Suppressor macrophage treated with lipopolysaccharide for 4 hours (primary cell): ENCODE measurements around the gene SRGAP1.
"Not testable (repeated sequence)": the region's sequence is repeated elsewhere in the genome, so short reads cannot be mapped to it uniquely, and the experiment has no call there.

Experiments
- DNase-seq: peaks from one replicate; pipeline ENCODE4 v3.0.0-alpha.2; 2020

SRGAP1 gene

GRCh38 chr12:64018524-64018923 is 174.0 kb downstream of the SRGAP1 start:
- DNase-seq = no peak

GRCh38 chr12:64019101-64019500 is 174.6 kb downstream of the SRGAP1 start:
- no peak for DNase-seq

- no peak for DNase-seq
Observed at GRCh38 chr12:64019654-64020053, 175.2 kb downstream of the SRGAP1 start.

- no peak for DNase-seq
Observed at GRCh38 chr12:64025174-64025958, 180.9 kb downstream of the SRGAP1 start.

- DNase-seq = no peak
Observed at GRCh38 chr12:64027311-64027710, 182.8 kb downstream of the SRGAP1 start.

GRCh38 chr12:64028541-64028940 is 184.0 kb downstream of the SRGAP1 start:
- DNase-seq = no peak

GRCh38 chr12:64029013-64029857 is 184.7 kb downstream of the SRGAP1 start:
- DNase-seq = no peak

GRCh38 chr12:64030155-64030554 is 185.7 kb downstream of the SRGAP1 start:
- DNase-seq = no peak

GRCh38 chr12:64034056-64034455 is 189.6 kb downstream of the SRGAP1 start:
- DNase-seq = not testable (repeated sequence)

GRCh38 chr12:64034901-64035576 is 190.5 kb downstream of the SRGAP1 start:
- peak; percentile 16 for DNase-seq

GRCh38 chr12:64036414-64036813 is 191.9 kb downstream of the SRGAP1 start:
- DNase-seq = no peak

- DNase-seq = peak; percentile 2
Observed at GRCh38 chr12:64039281-64039871, 194.9 kb downstream of the SRGAP1 start.

- DNase-seq = no peak
Observed at GRCh38 chr12:64042911-64043310, 198.4 kb downstream of the SRGAP1 start.

GRCh38 chr12:64044191-64044590 is 199.7 kb downstream of the SRGAP1 start:
- DNase-seq = no peak

- DNase-seq = no peak
Observed at GRCh38 chr12:64051057-64051456, 206.6 kb downstream of the SRGAP1 start.

- DNase-seq = no peak
Observed at GRCh38 chr12:64053117-64053516, 208.6 kb downstream of the SRGAP1 start.

- no peak for DNase-seq
Observed at GRCh38 chr12:64054079-64054520, 209.6 kb downstream of the SRGAP1 start.

GRCh38 chr12:64056741-64057140 is 212.2 kb downstream of the SRGAP1 start:
- DNase-seq = no peak

- no peak for DNase-seq
Observed at GRCh38 chr12:64057706-64058105, 213.2 kb downstream of the SRGAP1 start.

- no peak for DNase-seq
Observed at GRCh38 chr12:64058541-64059265, 214.2 kb downstream of the SRGAP1 start.

GRCh38 chr12:64059685-64060084 is 215.2 kb downstream of the SRGAP1 start:
- no peak for DNase-seq

- DNase-seq = no peak
Observed at GRCh38 chr12:64061868-64062375, 217.4 kb downstream of the SRGAP1 start.
